ENCODE results near the gene PON1. TPM values are rescaled to one million over a fixed set of nuclear protein-coding genes. Genes with fewer than 3 reads are reported as not detected.

The PON1 gene
- total and polyA plus RNA-seq, 9 donors, result 0.10 to 1.7 (median 0.55) TPM

GRCh38 chr7:95264363-95264891, 59.9 kb downstream of the PON1 start:
- Histone ChIP-seq H3K4me1 (ENCODE audit: insufficient read depth) (no peaks in the 10 kb centered on the region), H3K27ac (no peak overlapping the region), H3K4me3 (no peak overlapping the region), H3K36me3 (no peaks in the 10 kb centered on the region), H3K27me3 (no peaks in the 10 kb centered on the region), H3K9me3 (no peaks in the 10 kb centered on the region)
- intact Hi-C loops (cut with DNase I), result no loop called here
- no peak for DNase-seq
- TF ChIP-seq CTCF (IDR thresholded peaks at IDR 0.05) (no peak), EP300 (IDR thresholded peaks at IDR 0.05) (no peak), POLR2A (IDR thresholded peaks at IDR 0.05) (no peak)
- 84 to 91% (median 89%) methylated on average over 6 of the region's 6 CpGs for WGBS, 3 donors

GRCh38 chr7:95263785-95264362, 60.5 kb downstream of the PON1 start:
- intact Hi-C loops (cut with DNase I), result no loop called here
- TF ChIP-seq CTCF (IDR thresholded peaks at IDR 0.05) (no peak), POLR2A (IDR thresholded peaks at IDR 0.05) (no peak), EP300 (IDR thresholded peaks at IDR 0.05) (no peak)
- Histone ChIP-seq H3K36me3 (no peaks in the 10 kb centered on the region), H3K27me3 (no peaks in the 10 kb centered on the region), H3K4me1 (ENCODE audit: insufficient read depth) (no peaks in the 10 kb centered on the region), H3K4me3 (no peak overlapping the region), H3K27ac (no peak overlapping the region), H3K9me3 (no peaks in the 10 kb centered on the region)
- 91 to 97% (median 94%) methylated on average over 4 of the region's 4 CpGs for WGBS, 3 donors
- no peak for DNase-seq

- Histone ChIP-seq H3K36me3 (no peaks in the 10 kb centered on the region), H3K27ac (no peak overlapping the region), H3K4me3 (no peak overlapping the region), H3K4me1 (ENCODE audit: insufficient read depth) (no peaks in the 10 kb centered on the region), H3K27me3 (no peaks in the 10 kb centered on the region), H3K9me3 (no peaks in the 10 kb centered on the region)
- intact Hi-C loops (cut with DNase I), result no loop called here
- no peak for DNase-seq
- 94 to 95% (median 95%) methylated on average over 2 of the region's 2 CpGs for WGBS, 3 donors
- TF ChIP-seq POLR2A (IDR thresholded peaks at IDR 0.05) (no peak), CTCF (IDR thresholded peaks at IDR 0.05) (no peak), EP300 (IDR thresholded peaks at IDR 0.05) (no peak)
Observed at GRCh38 chr7:95262875-95263274, 61.5 kb downstream of the PON1 start.

GRCh38 chr7:95261895-95262415, 62.4 kb downstream of the PON1 start:
- Histone ChIP-seq H3K9me3 (no peaks in the 10 kb centered on the region), H3K27ac (no peak overlapping the region), H3K27me3 (no peaks in the 10 kb centered on the region), H3K36me3 (no peaks in the 10 kb centered on the region), H3K4me1 (ENCODE audit: insufficient read depth) (no peaks in the 10 kb centered on the region), H3K4me3 (no peak overlapping the region)
- TF ChIP-seq EP300 (IDR thresholded peaks at IDR 0.05), result no peak
- no peak for DNase-seq
- intact Hi-C loops (cut with DNase I), result no loop called here

GRCh38 chr7:95255691-95256090, 68.6 kb downstream of the PON1 start:
- Histone ChIP-seq H3K4me1 (ENCODE audit: insufficient read depth) (no peaks in the 10 kb centered on the region), H3K36me3 (no peaks in the 10 kb centered on the region), H3K4me3 (no peak overlapping the region), H3K27me3 (no peaks in the 10 kb centered on the region), H3K27ac (no peak overlapping the region), H3K9me3 (no peaks in the 10 kb centered on the region)
- TF ChIP-seq EP300 (IDR thresholded peaks at IDR 0.05) (no peak), CTCF (IDR thresholded peaks at IDR 0.05) (no peak), POLR2A (IDR thresholded peaks at IDR 0.05) (no peak)
- intact Hi-C loops (cut with DNase I), result no loop called here
- no peak for DNase-seq
